HEK293 (cell line): ENCODE data around the gene SHROOM3.

ENCODE experiments used
- CTCF ChIA-PET: fragments of 350-600 bp; formaldehyde crosslinking; extraction: SDS; loops from one replicate; lab custom pipeline; 2021; ENCODE audit warnings: antibody characterized with exemption; lab: Yijun Ruan, JAX
- POLR2A ChIA-PET: fragments of 300-600 bp; formaldehyde crosslinking; extraction: SDS; loops from one replicate; lab custom pipeline; 2020; ENCODE audit warnings: antibody characterized with exemption, inconsistent platforms; lab: Yijun Ruan, JAX
- H3K27ac ChIP-seq: fragments of 200-500 bp; sonication (Bioruptor generic); 2 replicates; pipeline ENCODE4 v1.5.1; 2014; ENCODE audit warnings: low read depth, low read length, control low read depth, inconsistent platforms; ENCODE audit errors: extremely low read depth
- H3K36me3 ChIP-seq, 2 experiments: fragments of 200-500 bp in 1 of 2; sonication (Bioruptor generic) in 1 of 2; 1 replicate in 1 of 2; 2 replicates in 1 of 2; pipeline ENCODE4 v1.5.1; 2014 to 2017; ENCODE audit warnings: inconsistent platforms in 2 of 2, low read length in 2 of 2; ENCODE audit not compliant: control insufficient read depth in 2 of 2, insufficient read depth in 1 of 2
- H3K4me1 ChIP-seq: fragments of 200-500 bp; sonication (Bioruptor generic); 2 replicates; pipeline ENCODE4 v1.5.1; 2014; ENCODE audit warnings: mild to moderate bottlenecking, low read length, inconsistent platforms; ENCODE audit not compliant: control insufficient read depth, insufficient read depth
- H3K4me3 ChIP-seq: 2 replicates; pipeline ENCODE4 v1.5.1; 2011; ENCODE audit warnings: low read depth, mild to moderate bottlenecking, control low read depth, low read length, moderate library complexity
- H3K9me3 ChIP-seq: fragments of 200-500 bp; sonication (Bioruptor generic); 2 replicates; pipeline ENCODE4 v1.5.1; 2014; ENCODE audit warnings: low read depth, low read length, inconsistent platforms; ENCODE audit not compliant: control insufficient read depth, insufficient read depth
- KLF17 ChIP-seq: fragments of 450-650 bp; formaldehyde crosslinking; IDR thresholded peaks from 2 replicates; pipeline ENCODE4 v1.5.1; 2016; ENCODE audit warnings: missing biosample characterization, missing genetic modification characterization
- KLF9 ChIP-seq: fragments of 450-650 bp; formaldehyde crosslinking; IDR thresholded peaks from 2 replicates; pipeline ENCODE4 v1.5.1; 2016; ENCODE audit warnings: missing biosample characterization, missing genetic modification characterization, low read depth
- SETDB1 ChIP-seq: IDR thresholded peaks from one replicate; pipeline ENCODE4 v1.6.1; 2017; ENCODE audit warnings: mild to moderate bottlenecking, low read length, moderate library complexity, mixed read lengths; ENCODE audit not compliant: insufficient read length
- SP7 ChIP-seq: fragments of 450-650 bp; formaldehyde crosslinking; IDR thresholded peaks from 2 replicates; pipeline ENCODE4 v1.5.1; 2016; ENCODE audit warnings: missing biosample characterization, missing genetic modification characterization
- TCF7L2 ChIP-seq: IDR thresholded peaks from 2 replicates; pipeline ENCODE4 v1.6.1; 2011; ENCODE audit warnings: low read depth, mild to moderate bottlenecking, inconsistent platforms, low read length, moderate library complexity, borderline replicate concordance
- TRIM28 ChIP-seq: IDR thresholded peaks from 2 replicates; pipeline ENCODE4 v1.6.1; 2011; ENCODE audit warnings: low read length, control low read depth, borderline replicate concordance
- ZBTB11 ChIP-seq: fragments of 450-650 bp; formaldehyde crosslinking; conservative IDR thresholded peaks from 2 replicates; pipeline ENCODE4 v1.5.1; 2016; ENCODE audit warnings: low read depth, missing biosample characterization, missing genetic modification characterization
- ZNF121 ChIP-seq: fragments of 450-650 bp; formaldehyde crosslinking; IDR thresholded peaks from 2 replicates; pipeline ENCODE4 v1.5.1; 2016; ENCODE audit warnings: missing biosample characterization, missing genetic modification characterization
- ZNF148 ChIP-seq: fragments of 450-650 bp; formaldehyde crosslinking; IDR thresholded peaks from 2 replicates; pipeline ENCODE4 v1.5.0; 2017; ENCODE audit warnings: missing biosample characterization, missing genetic modification characterization, borderline replicate concordance
- ZNF211 ChIP-seq: fragments of 450-650 bp; formaldehyde crosslinking; IDR thresholded peaks from 2 replicates; pipeline ENCODE4 v1.5.1; 2016; ENCODE audit warnings: low read depth, missing biosample characterization, missing genetic modification characterization
- ZNF311 ChIP-seq: fragments of 450-650 bp; formaldehyde crosslinking; IDR thresholded peaks from 2 replicates; pipeline ENCODE4 v1.5.1; 2017; ENCODE audit warnings: missing biosample characterization, missing genetic modification characterization, borderline replicate concordance
- ZNF335 ChIP-seq: fragments of 450-650 bp; formaldehyde crosslinking; conservative IDR thresholded peaks from 2 replicates; pipeline ENCODE4 v1.5.1; 2016; ENCODE audit warnings: missing biosample characterization, missing genetic modification characterization
- ZNF354C ChIP-seq: fragments of 450-650 bp; formaldehyde crosslinking; IDR thresholded peaks from 2 replicates; pipeline ENCODE4 v1.5.1; 2016; ENCODE audit warnings: missing biosample characterization, missing genetic modification characterization, low read depth, borderline replicate concordance
- ZNF501 ChIP-seq: fragments of 450-650 bp; formaldehyde crosslinking; IDR thresholded peaks from 2 replicates; pipeline ENCODE4 v1.5.1; 2016; ENCODE audit warnings: missing biosample characterization, missing genetic modification characterization
- ZNF571 ChIP-seq: fragments of 450-650 bp; formaldehyde crosslinking; IDR thresholded peaks from 2 replicates; pipeline ENCODE4 v1.5.0; 2017; ENCODE audit warnings: missing biosample characterization, missing genetic modification characterization
- ZNF629 ChIP-seq: fragments of 450-650 bp; formaldehyde crosslinking; IDR thresholded peaks from 2 replicates; pipeline ENCODE4 v1.5.1; 2017; ENCODE audit warnings: missing biosample characterization, missing genetic modification characterization
- ZNF639 ChIP-seq: fragments of 450-650 bp; formaldehyde crosslinking; IDR thresholded peaks from 2 replicates; pipeline ENCODE4 v1.5.1; 2016; ENCODE audit warnings: missing biosample characterization, missing genetic modification characterization
- ZNF704 ChIP-seq: fragments of 450-650 bp; formaldehyde crosslinking; IDR thresholded peaks from 2 replicates; pipeline ENCODE4 v1.5.1; 2016; ENCODE audit warnings: missing biosample characterization, missing genetic modification characterization

SHROOM3 gene

GRCh38 chr4:76558396-76559235, 123.6 kb downstream of the SHROOM3 start:
- ChIA-PET POLR2A (no interaction called here), CTCF (no interaction called here)
- Histone ChIP-seq H3K9me3 (no peaks in the 10 kb centered on the region), H3K4me3 (no peak overlapping the region), H3K36me3 (no peaks in the 10 kb centered on the region), H3K27ac (no peak overlapping the region), H3K4me1 (0 out of 2 replicates have a peak, but pooled peaks cover 2% of the 10 kb centered on the region)
- no peak for TF ChIP-seq TCF7L2
- no peak for TF ChIP-seq ZNF571 (tag by site-specific recombination)
- TF ChIP-seq SETDB1, result no peak
- TF ChIP-seq SP7, result no peak
- no peak for TF ChIP-seq ZNF704 (tag by site-specific recombination)
- no peak for TF ChIP-seq ZNF311
- no peak for TF ChIP-seq ZBTB11 (tag by site-specific recombination)
- no peak for TF ChIP-seq ZNF354C
- no peak for TF ChIP-seq ZNF121 (tag by site-specific recombination)
- no peak for TF ChIP-seq ZNF211 (tag by site-specific recombination)
- no peak for TF ChIP-seq KLF9 (tag by site-specific recombination)
- TF ChIP-seq ZNF335 (tag by site-specific recombination), result no peak
- TF ChIP-seq ZNF148 (tag by site-specific recombination), result no peak
- TF ChIP-seq TRIM28, result no peak
- TF ChIP-seq ZNF639, result no peak
- TF ChIP-seq ZNF501 (tag by site-specific recombination), result no peak
- no peak for TF ChIP-seq ZNF629
- no peak for TF ChIP-seq KLF17 (tag by site-specific recombination)
